Vagina (tissue), 2 donors: Measurements from ENCODE around the gene CCDC34. TPM values are rescaled to one million over a fixed set of nuclear protein-coding genes. Genes with fewer than 3 reads are reported as not detected.

Experiments used
- DNase-seq, 2 donors: peaks; one replicate each; pipeline ENCODE4 v3.0.0-alpha.2; 2017; ENCODE audit errors: extremely low spot score in 2 of 2
- H3K27ac ChIP-seq: fragments of 200-600 bp; sonication (generic); one replicate; pipeline ENCODE4 v1.5.1; 2019
- H3K27me3 ChIP-seq: fragments of 200-600 bp; sonication (generic); one replicate; pipeline ENCODE4 v1.5.1; 2019
- H3K36me3 ChIP-seq, 2 donors: fragments of 200-600 bp; sonication (generic); one replicate each; pipeline ENCODE4 v1.5.1; 2017 to 2019
- H3K4me1 ChIP-seq: fragments of 200-600 bp; sonication (generic); one replicate; pipeline ENCODE4 v1.5.1; 2019
- H3K4me3 ChIP-seq, 2 donors: fragments of 200-600 bp; sonication (generic); 1 replicate in 1 of 2; 2 replicates in 1 of 2; pipeline ENCODE4 v1.5.1; 2016 to 2019
- H3K9me3 ChIP-seq: fragments of 200-600 bp; sonication (generic); one replicate; pipeline ENCODE4 v1.5.1; 2019
- POLR2A ChIP-seq, 2 donors: fragments of 450-650 bp; IDR thresholded peaks; one replicate each; pipeline ENCODE4 v1.6.1; 2017; ENCODE audit warnings: antibody characterized with exemption in 2 of 2, mild to moderate bottlenecking in 2 of 2, moderate library complexity in 2 of 2
- POLR2AphosphoS5 ChIP-seq, 2 donors: sonication (generic); formaldehyde crosslinking; IDR thresholded peaks; one replicate each; pipeline ENCODE4 v1.9.0; 2017; ENCODE audit warnings: antibody characterized with exemption in 2 of 2, mild to moderate bottlenecking in 2 of 2, low read depth in 1 of 2; ENCODE audit not compliant: insufficient read depth in 1 of 2
- intact Hi-C: fragments of 100-400 bp; cut with DNase I; formaldehyde crosslinking; loops from one replicate; pipeline ENCODE4 v1.15.1; 2023
- total RNA-seq: library from RNA; depleted of rRNA; stranded (reverse); fragments of >200 nt; gene quantifications from one replicate; pipeline ENCODE4 v1.2.3, GENCODE V29; 2016
- TF ChIP-seq, protein P1 (sequence below), 3 experiments: fragments of 450-650 bp in 2 of 3; fragments of 200-600 bp in 1 of 3; sonication (generic) in 1 of 3; IDR thresholded peaks; one replicate each; pipeline ENCODE4 v1.5.1; 2017 to 2019; ENCODE audit warnings: antibody characterized with exemption in 3 of 3, mild to moderate bottlenecking in 2 of 3, moderate library complexity in 2 of 3

CCDC34 gene
- total RNA-seq, 1 donor from 2014 or later: 4.7 TPM

GRCh38 chr11:27397624-27398399 lies 34.8 kb upstream of the CCDC34 start:
- H3K27ac ChIP-seq: no peak overlapping the region
- H3K4me3 ChIP-seq: no peak overlapping the region
- H3K36me3 ChIP-seq: no peaks in the 10 kb centered on the region
- H3K9me3 ChIP-seq: no peaks in the 10 kb centered on the region
- TF ChIP-seq POLR2AphosphoS5 (IDR thresholded peaks at IDR 0.05; ENCODE audit: insufficient read depth in 1 of 2, low read depth in 1 of 2): no peak
- TF ChIP-seq, protein P1, sequence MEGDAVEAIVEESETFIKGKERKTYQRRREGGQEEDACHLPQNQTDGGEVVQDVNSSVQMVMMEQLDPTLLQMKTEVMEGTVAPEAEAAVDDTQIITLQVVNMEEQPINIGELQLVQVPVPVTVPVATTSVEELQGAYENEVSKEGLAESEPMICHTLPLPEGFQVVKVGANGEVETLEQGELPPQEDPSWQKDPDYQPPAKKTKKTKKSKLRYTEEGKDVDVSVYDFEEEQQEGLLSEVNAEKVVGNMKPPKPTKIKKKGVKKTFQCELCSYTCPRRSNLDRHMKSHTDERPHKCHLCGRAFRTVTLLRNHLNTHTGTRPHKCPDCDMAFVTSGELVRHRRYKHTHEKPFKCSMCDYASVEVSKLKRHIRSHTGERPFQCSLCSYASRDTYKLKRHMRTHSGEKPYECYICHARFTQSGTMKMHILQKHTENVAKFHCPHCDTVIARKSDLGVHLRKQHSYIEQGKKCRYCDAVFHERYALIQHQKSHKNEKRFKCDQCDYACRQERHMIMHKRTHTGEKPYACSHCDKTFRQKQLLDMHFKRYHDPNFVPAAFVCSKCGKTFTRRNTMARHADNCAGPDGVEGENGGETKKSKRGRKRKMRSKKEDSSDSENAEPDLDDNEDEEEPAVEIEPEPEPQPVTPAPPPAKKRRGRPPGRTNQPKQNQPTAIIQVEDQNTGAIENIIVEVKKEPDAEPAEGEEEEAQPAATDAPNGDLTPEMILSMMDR (IDR thresholded peaks at IDR 0.05): no peak
- TF ChIP-seq POLR2A (IDR thresholded peaks at IDR 0.05): no peak
- H3K4me1 ChIP-seq: peaks cover 34% of the 10 kb centered on the region
- intact Hi-C loops: no loop called here
- H3K27me3 ChIP-seq: no peaks in the 10 kb centered on the region
- no peak for DNase-seq

DNA sequence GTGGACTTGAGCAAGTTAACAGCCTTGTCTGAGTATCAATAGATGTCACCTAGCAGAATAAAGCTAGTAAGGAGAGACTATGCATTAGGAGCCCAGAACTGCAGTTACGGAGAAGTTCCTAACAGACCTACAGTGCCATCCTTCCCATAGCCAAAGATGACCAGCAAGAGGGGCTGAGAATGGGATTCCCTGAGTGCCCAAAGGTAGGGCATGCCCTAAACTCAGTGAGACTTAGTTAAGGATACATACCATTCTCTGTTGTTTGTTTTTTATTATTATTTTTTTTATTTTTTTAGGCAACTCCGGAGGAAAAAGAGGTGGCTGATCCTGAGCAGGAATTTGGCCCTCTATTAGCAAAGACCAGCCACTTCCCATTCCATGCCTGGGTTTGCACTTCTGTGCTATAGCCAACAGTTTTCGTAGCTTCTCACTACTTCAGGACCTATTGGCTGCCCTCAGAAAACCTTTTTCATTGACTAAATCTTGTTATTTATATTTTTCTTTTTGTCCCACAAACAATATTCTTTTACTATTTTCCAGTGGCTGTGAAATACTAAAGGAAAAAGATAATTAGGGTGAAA lies 33.3 kb upstream of the CCDC34 start:
- TF ChIP-seq POLR2AphosphoS5 (IDR thresholded peaks at IDR 0.05; ENCODE audit: insufficient read depth in 1 of 2, low read depth in 1 of 2) (no peak), POLR2A (IDR thresholded peaks at IDR 0.05) (no peak)
- TF ChIP-seq, protein P1 (IDR thresholded peaks at IDR 0.05): no peak
- no peaks in the 10 kb centered on the region for H3K27me3 ChIP-seq
- no peaks in the 10 kb centered on the region for H3K36me3 ChIP-seq
- DNase-seq: no peak
- H3K9me3 ChIP-seq: no peaks in the 10 kb centered on the region
- no peak overlapping the region for H3K27ac ChIP-seq
- H3K4me1 ChIP-seq: peaks cover 37% of the 10 kb centered on the region
- intact Hi-C loops: no loop called here
- H3K4me3 ChIP-seq: no peak overlapping the region

DNA sequence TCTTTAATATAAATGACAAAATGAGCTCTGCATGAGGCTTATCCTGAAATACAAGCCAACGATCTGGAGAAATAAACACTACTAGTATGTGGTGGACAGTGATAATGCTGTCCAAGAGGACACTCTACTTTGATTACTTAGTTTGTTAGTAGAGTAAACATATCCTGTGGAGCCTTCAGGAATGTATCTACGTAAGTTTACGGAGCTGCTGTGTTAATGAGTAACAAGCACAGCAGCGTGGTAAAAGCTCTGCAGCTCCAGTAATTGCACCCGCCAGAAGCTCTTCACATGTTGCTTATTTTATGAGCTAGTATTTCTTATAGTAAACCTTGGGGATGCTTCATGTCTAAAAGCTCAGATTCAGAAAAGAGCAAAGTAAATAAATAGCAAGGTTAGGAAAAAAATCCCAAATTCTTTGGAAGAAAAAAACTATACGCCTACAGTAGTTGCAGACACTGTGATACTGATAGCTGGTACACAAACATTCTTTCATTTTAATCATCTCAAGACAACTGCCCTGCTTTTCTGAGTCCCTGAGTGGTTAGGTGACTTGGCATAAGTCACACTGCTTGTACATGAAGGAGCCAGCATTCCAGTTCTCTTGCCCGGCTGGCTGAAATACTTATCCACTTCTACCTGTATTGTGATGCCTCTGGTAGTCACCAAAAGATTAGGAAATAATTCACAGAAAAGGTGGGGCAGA lies 32.7 kb upstream of the CCDC34 start:
- no peak for TF ChIP-seq POLR2A (IDR thresholded peaks at IDR 0.05)
- TF ChIP-seq, protein P1 (IDR thresholded peaks at IDR 0.05): no peak
- no peak for TF ChIP-seq POLR2AphosphoS5 (IDR thresholded peaks at IDR 0.05; ENCODE audit: insufficient read depth in 1 of 2, low read depth in 1 of 2)
- no peak for DNase-seq
- intact Hi-C loops: no loop called here
- Histone ChIP-seq H3K9me3 (no peaks in the 10 kb centered on the region), H3K36me3 (no peaks in the 10 kb centered on the region), H3K27ac (no peak overlapping the region), H3K4me1 (peaks cover 33% of the 10 kb centered on the region), H3K4me3 (no peak overlapping the region), H3K27me3 (no peaks in the 10 kb centered on the region)

- Histone ChIP-seq H3K4me3 (no peak overlapping the region), H3K27me3 (no peaks in the 10 kb centered on the region), H3K27ac (no peak overlapping the region), H3K36me3 (no peaks in the 10 kb centered on the region), H3K9me3 (no peaks in the 10 kb centered on the region), H3K4me1 (peaks cover 33% of the 10 kb centered on the region)
- intact Hi-C loops: no loop called here
- no peak for DNase-seq
- TF ChIP-seq POLR2AphosphoS5 (IDR thresholded peaks at IDR 0.05; ENCODE audit: insufficient read depth in 1 of 2, low read depth in 1 of 2) (no peak), POLR2A (IDR thresholded peaks at IDR 0.05) (no peak)
- TF ChIP-seq, protein P1 (IDR thresholded peaks at IDR 0.05): no peak
Observed at GRCh38 chr11:27394781-27395228, 31.8 kb upstream of the CCDC34 start.
